Fibroblast of skin of right quadriceps (primary cell): ENCODE results near the gene CHMP4A.

Source experiments
- DNase-seq: peaks from one replicate; pipeline ENCODE4 v3.0.0-alpha.2; 2013

CHMP4A gene

DNA sequence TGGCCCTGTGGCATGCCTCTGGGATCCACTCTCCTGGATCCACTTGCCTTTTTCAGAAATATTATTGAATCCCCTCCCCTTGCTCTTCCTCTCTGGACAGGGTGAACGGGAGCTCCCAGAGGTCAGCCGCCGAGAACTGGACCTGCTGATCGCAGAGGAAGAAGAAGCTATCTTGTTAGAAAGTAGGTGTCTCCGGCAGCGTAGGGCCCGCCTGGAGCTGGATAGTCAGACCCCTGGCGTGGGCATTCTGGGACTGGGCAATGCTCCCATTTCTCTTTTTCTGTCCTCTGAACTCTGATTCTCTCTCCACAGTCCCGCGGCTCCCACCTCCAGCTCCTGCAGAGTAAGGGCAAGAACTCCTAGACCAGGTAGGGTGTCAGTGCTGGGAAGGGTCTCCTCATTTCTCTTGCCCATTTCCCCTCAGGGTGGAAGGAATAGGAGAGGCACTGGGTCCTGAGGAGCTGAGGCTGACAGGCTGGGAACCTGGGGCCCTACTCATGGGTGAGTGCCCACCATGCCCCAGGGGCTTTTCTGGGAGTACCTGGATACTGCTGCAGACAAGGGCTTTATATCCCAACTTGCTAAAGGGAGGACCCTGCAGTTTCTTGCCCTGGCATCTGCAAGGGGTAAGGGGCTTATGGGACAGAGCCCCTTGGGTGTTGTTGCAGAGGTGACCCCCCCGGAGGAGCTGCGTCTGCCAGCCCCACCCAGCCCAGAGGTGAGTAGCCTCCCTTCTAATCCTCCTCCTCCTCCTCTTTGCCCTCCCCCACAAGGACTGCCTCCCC is 36.1 kb downstream of the CHMP4A start:
- no peak for DNase-seq

DNA sequence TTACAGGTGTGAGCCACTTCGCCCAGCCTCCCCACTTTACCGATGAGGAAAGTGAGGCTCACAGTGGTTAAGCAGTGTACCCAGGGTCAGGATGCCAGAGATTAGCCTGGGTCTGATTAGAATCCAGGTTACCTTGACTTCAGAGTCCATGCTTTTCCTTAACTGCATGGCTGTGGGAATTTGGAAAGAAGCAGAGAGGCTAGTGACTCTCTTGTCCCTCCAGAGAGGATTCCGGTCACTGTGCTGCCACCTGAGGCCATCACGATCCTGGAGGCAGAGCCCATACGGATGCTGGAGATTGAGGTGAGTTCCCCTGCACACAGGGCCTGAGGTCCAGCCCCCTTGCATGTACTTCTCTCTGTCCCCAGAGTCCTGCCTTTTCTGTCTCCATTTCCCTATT is 36.7 kb downstream of the CHMP4A start:
- DNase-seq, result no peak

DNA sequence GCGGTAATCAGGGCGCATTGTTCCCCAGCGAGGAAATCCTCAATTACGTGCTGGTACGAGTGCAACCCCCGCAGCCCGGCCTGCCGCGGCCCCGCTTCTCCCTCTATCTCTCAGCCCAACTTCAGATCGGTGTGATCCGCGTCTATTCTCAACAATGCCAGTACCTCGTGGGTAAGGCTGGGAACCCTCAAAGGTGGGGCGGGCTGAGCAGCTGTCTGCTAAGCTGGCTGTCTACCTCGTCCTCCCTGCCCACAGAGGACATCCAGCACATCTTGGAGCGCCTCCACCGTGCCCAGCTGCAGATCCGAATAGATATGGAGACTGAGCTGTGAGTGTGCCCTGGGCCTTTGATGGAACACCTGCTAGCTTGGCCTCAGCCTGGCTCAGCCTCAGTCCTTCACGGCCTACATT is 40.4 kb downstream of the CHMP4A start:
- DNase-seq, result no peak

DNA sequence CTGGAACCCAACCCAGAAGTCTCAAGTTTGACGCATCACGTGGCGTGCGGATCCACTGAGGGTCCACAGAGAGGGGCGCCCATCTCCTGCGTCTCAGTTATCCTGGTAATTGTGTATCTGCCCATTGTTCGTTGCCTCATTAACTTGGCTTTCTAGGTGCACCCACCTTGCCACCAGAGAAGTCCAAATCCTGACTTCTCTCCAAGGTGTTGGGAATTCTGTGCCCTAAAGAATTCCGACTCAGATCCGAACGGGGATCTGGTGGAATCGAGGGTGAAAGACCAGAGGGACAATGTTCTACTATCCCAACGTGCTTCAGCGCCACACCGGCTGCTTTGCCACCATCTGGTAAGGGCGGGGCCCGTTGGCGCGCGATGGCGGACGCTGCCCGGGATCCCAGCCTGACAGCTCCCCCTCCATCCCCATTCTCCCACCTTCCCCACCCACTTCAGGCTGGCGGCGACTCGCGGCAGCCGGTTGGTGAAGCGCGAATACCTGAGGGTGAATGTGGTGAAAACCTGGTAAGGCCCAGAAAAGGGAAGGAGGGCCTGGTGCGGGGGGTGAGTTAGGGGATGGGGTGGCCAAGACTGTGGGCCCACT is 40.9 kb downstream of the CHMP4A start:
- DNase-seq, result no peak

DNA sequence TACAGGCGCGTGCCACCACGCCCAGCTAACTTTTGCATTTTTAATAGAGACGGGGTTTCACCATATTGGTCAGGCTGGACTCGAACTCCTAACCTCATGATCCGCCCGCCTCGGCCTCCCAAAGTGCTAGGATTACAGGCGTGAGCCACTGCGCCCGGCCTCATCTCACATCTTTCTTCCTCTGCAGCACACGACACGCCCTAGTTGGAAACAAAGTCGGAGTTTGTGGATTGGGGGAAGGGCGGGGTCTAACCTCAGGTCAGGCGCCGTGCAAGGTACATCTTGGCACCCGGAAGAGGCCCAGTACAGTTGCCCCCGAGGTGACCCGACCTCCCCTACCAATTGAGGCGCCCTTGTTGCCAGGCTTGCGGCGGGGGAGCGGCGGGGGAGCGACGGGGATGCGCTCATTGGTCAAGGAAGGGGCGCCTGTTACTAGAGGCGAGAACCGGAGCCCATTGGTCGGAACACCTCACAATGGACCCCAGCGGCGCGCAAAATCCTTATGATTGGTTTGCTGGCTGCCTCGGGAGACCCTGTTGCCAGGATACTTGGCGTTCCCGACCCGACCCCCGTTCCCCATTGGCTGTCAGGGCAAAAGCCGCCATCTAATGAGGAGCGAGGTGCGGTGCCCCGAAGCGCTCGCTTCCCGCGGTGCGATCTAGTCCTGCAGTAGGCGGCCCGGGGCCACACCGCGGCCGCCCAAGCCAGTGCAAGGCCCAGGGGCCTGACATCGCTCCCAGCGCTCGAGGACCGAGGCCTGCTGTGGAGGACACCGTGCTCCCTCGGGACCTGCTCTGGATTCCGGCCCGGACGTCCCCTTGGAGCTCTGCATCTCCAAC is 41.6 kb downstream of the CHMP4A start, which contains the start of gene REC8:
Gene REC8, plus strand, starts transcription at position 659 of the 839 bp plus-strand sequence. CDS start 473 bp downstream, outside the sequence.
- peak; percentile 87 for DNase-seq

DNA sequence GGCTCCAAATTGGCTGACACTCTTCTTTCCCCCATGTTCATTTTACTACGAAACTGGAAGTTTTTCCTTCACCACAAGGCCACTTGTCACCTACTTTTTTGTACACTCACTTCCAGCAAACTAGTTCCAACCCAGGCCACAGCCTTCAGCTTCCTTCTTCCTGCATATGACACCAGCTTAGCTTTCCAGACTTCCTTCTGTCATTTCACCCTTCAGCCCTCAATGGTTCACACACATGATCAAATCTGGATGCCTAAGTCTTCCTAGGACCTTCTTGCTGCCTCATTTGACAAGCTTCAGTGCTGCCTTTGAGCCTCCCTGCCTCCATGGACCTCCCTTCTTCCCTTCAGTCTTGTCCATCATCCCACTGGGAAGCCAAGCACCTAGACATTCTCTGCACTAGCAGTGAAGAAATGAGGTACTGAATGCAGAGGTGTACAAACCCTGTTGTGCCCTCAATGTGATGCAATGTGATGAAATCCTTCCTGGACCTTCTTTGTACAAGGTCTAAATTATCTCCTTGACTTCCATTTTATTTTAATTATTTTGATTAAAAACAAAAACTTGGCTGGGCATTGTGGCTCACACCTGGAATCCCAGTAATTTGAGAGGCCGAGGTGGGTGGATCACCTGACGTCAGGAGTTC is 45.7 kb downstream of the CHMP4A start:
- DNase-seq, result no peak

DNA sequence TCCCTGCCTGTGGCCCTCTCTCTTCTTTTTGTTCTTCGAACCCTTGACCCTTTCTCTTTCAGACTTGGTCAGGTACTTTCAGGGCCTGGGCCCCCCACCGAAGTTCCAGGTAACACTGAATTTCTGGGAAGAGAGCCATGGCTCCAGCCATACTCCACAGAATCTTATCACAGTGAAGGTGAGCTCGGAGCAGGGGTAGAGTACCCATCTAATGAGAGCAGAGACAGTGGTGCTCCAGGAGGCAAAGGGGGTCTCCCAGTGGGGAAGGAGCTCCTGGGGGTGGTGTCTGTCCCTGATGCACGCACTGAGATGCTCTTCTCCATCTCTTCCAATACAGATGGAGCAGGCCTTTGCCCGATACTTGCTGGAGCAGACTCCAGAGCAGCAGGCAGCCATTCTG is 47.5 kb downstream of the CHMP4A start:
- no peak for DNase-seq

DNA sequence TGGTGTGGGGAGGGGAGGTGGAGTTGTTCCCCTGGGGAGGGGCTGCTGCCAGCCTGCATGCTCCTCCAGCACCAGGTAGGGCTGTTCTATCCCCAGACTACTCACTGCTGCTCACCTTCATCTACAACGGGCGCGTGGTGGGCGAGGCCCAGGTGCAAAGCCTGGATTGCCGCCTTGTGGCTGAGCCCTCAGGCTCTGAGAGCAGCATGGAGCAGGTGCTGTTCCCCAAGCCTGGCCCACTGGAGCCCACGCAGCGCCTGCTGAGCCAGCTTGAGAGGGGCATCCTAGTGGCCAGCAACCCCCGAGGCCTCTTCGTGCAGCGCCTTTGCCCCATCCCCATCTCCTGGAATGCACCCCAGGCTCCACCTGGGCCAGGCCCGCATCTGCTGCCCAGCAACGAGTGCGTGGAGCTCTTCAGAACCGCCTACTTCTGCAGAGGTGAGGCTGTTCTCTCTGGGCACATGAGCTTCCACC is 48.7 kb downstream of the CHMP4A start:
- DNase-seq, result no peak

DNA sequence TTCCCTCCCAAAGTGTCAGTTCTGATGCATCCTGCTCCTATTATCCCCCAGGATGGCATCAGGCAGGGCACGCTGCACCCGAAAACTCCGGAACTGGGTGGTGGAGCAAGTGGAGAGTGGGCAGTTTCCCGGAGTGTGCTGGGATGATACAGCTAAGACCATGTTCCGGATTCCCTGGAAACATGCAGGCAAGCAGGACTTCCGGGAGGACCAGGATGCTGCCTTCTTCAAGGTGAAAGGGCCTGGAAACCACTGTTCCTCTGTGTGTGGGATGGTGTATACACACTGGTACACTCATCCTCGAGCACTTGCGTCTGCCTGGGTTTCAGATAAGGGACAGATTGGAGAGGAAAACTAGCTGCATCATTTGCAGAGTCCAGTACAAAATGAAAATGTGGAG is 51.2 kb downstream of the CHMP4A start:
- no peak for DNase-seq

DNA sequence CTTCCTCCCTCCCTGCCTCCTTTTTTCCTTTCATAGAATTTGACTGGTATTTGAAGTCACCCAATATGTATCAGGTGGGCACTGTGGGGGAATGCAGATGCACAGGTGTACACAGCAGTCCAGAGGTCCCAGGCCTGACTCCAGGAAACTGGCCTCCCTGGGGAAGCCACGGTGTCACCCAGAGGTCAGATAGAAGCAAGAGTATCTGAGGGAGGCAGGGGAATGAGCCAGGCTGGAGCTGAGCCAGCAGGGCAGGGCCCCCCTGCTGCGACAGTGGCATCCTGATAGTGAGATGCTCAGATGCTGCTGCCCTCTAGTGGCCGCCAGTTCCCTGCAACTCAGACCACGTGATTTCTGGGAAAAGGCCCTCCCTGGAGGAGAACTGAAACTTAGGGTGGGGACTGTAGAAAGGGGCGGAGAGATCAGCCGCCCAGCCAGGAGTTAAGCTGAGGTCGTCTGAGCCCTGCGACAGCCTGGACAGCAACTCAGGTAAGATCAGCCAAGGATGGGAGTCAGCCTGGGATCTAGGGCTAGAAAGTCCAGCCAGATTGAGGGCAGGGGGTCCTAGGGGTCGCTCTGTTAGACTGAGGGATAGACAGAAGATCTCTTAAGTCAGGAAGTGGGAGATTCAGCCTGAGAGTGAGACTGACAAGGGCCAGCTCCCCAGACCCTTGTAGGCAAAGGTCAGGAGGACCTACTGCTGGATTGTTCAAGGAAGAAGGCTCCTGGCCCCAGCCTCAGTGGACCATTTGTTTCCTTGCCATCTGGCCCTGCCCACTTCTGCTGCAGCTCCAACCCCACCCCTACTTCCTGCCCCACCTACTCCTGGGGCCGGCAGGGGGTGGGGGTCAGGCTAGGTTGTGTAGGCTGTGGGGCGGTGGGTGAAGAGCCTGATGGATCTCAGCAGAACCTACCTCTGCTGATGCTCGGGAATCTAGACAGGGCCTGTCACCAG is 52.2 kb downstream of the CHMP4A start, which contains the start of gene IRF9:
Gene IRF9, plus strand, starts transcription at position 416 of the 955 bp plus-strand sequence. CDS start 880 bp downstream, outside the sequence.
- DNase-seq, result peak; percentile 94

DNA sequence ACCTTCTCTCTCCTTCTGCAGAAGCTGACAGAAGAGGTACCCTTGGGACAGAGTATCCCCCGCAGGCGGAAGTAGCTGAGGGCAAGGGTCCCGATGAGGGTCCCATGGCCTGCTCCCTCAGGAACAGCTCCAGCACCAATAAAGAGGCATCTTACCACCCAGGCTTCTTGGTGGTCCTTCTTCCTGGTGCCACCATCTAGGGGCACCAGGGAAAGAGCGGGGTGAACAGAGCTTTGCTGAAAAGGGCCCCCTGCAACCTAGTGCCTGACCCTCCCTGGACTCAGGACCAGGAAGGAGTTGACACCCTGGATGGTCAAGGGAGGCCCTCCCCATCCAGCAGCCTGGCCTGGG is 52.8 kb downstream of the CHMP4A start:
- DNase-seq, result no peak

DNA sequence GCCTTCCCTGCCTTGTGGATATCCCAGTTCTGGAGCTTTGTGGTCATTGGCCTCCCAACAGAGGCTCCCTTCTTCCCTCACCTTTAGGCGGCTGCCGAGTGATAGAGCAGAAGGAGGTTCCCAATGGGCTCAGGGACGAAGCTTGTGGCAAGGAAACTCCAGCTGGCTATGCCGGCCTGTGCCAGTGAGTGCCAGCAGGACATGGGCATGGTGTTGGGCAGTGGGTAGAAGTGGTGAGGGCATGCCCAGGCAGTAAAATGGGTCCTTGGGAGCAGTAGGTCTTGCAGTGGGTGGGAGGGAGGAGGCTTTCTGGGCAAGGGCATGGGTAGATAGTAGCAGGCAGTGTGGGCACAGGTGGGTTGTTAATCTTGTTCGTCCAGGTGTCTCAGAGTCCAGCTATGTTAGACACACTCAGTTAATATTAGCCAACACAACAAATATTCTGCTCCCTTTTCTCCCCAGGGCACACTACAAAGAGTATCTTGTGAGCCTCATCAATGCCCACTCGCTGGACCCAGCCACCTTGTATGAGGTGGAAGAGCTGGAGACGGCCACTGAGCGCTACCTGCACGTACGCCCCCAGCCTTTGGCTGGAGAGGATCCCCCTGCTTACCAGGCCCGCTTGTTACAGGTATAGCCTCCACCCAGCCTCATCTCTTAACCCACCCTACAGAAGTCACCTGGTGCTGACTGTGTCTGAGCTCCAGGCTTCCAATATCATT is 53.4 kb downstream of the CHMP4A start:
- DNase-seq, result no peak
